CD4-positive, alpha-beta T cell treated with Interleukin-21 for 1 hour (primary cell): Measurements from ENCODE around the gene TXNL4B.
"Not testable (repeated sequence)": the region's sequence is repeated elsewhere in the genome, so short reads cannot be mapped to it uniquely, and the experiment has no call there.

Source experiments
- DNase-seq: peaks from one replicate; pipeline ENCODE4 v3.0.0-alpha.2; 2020

The TXNL4B gene

DNA sequence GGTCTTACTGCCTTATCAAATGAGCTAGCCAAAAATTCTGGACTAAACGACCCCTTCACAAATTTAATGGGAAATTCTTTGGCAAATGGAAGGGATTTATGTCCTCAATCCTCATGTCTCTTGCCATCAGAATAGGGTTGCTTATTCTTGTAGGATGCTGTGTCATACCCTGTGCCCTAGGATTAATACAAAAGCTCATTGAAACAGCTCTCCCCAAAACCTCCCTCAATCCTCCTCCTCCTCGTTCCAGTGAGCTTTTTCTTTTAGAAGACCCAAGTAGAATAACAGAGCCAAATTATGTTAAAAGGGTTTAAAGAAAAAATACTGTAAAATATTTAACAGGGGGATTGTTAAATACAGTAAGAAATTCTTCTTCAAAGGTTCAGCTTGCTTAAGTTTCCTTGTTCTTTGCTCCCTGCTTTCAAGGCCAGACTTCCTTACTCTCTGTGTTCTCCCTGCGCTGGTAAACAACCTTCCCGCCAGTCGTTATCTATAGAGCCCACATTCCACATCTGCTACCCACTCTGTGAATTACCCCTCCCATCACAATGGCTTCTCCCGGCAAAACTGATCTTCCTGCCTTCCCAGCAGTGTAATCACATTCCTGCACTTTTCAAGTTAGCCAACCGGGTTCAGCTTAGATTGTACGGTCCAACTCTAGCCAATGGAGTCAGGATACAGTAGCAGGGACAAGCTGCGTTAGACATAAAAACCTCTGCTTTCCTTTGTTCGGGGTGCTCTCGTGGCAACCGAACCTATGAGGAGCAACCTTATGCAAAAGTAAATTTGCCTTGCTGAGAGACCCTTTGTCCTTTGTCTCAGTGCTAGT is 20.7 kb downstream of the TXNL4B start:
- no peak for DNase-seq

DNA sequence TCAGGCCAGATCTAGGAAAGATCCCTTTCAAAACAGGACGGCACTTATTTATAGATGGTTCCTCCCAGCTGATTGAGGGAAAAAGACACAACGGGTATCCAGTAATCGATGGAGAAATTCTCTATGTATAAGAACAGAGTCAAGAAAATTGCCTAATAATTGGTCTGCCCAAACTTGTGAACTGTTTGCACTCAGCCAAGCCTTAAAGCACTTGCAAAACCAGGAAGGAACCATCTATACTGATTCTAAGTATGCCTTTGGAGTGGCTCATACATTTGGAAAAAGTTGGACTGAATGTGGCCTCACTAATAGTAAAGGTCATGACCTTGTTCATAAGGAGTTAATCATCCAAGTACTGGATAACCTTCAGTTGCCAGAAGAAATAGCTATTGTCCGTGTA is 24.5 kb downstream of the TXNL4B start:
- no peak for DNase-seq

DNA sequence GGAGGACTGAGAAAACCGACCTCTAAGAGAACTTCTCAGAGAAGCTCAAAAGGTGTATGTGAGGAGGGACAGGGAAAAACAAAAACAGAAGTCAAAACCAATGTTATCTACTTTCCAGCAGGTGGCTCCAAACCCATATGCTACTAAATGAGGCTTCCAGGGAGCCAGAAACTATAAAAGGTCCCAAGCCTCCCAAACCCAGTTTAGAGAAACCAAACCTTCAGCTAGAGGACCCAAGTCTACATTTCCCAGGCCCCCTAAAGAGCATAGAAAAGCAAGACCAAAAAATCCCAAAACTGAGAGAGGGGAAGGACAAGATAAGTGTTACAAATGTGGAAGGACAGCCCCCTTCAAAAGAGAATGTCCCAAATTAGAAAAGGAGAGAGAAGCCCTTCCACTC is 26.7 kb downstream of the TXNL4B start:
- peak; percentile 28 for DNase-seq

DNA sequence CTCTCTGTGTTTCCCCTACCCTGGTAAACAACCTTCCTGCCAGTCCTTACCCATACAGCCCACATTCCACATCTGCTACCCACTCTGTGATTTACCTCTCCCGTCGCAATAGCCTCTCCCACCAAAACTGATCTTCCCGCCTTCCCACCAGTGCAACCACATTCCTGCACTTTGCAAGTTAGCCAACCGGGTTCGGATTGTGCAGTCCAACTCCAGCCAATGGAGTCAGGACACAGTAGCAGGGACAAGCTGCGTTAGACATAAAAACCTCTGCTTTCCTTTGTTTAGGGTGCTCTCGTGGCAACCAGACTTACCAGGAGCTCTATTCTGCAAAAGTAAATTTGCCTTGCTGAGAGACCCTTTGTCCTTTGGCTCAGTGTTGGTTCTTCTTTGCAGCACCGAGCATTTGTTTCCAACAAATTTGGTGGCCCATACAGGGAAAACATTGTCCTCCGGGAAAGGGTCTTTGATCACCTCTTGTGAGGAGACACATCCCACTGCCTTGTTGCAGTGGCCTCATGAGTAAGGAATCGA is 29.0 kb downstream of the TXNL4B start:
- DNase-seq, result no peak

DNA sequence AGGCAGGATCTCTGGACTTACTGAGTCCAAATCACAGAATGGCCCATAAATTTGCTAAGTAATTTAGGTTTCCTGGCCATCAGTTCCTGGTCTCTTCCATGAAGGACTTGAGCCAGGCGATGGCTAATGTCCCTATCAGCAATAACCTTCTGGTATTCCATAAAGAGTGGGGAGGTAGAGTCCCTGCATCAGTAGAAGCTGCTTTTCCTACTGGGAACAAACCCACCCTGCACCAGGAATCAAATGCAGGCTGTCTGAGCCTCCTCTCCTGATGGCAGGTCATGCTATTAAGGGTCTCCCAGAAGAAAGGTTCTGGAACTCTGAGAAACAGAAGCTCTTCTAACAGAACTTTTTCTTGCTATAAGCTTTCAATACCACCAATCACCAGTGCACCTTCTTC is 31.9 kb downstream of the TXNL4B start:
- no peak for DNase-seq

DNA sequence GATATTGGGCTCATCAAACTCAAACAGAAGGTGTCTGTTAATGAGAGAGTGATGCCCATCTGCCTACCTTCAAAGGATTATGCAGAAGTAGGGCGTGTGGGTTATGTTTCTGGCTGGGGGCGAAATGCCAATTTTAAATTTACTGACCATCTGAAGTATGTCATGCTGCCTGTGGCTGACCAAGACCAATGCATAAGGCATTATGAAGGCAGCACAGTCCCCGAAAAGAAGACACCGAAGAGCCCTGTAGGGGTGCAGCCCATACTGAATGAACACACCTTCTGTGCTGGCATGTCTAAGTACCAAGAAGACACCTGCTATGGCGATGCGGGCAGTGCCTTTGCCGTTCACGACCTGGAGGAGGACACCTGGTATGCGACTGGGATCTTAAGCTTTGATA is 33.0 kb downstream of the TXNL4B start:
- DNase-seq, result no peak

DNA sequence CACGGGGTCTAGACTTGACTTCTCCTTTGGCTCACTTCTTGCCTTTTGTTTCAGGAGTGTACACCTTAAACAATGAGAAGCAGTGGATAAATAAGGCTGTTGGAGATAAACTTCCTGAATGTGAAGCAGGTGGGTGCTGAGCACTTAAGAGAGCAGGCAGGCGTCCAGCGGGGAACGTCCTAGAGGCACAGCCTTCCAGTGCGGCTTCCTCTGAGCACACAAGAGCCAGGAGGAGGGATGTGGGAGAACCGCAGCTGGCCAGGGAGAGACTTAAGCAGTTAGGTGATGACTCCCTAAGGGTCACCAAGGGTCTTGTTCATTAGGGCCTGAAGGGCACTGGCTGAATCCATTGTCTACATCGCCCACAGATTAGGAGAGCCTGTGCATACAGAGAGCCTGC is 34.4 kb downstream of the TXNL4B start:
- DNase-seq, result not testable (repeated sequence)

DNA sequence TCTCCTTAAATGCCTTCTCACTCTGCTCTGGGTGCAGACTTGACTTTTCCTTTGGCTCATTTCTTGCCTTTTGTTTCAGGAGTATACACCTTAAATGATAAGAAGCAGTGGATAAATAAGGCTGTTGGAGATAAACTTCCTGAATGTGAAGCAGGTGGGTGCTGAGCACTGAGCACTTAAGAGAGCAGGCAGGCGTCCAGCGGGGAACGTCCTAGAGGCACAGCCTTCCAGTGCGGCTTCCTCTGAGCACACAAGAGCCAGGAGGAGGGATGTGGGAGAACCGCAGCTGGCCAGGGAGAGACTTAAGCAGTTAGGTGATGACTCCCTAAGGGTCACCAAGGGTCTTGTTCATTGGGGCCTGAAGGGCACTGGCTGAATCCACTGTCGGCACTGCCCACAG is 36.1 kb downstream of the TXNL4B start:
- DNase-seq, result not testable (repeated sequence)

DNA sequence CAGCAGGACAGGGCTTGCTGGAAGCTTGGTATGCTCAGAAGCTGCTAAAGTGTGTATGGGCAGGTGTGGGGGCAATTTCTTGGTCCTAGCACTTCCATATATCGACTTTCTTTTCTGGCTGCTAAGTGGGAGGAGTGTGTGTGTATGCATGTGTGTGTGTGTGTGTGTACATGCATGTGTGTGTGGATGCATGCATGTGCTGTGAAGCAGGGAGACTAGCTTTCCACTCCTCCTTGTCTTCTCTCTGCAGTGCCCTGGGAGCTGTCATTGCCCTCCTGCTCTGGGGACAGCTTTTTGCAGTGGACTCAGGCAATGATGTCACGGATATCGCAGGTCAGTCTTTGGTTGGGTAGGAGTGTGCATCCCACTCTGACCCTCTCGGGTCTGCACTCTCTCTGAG is 37.5 kb downstream of the TXNL4B start:
- DNase-seq, result no peak

DNA sequence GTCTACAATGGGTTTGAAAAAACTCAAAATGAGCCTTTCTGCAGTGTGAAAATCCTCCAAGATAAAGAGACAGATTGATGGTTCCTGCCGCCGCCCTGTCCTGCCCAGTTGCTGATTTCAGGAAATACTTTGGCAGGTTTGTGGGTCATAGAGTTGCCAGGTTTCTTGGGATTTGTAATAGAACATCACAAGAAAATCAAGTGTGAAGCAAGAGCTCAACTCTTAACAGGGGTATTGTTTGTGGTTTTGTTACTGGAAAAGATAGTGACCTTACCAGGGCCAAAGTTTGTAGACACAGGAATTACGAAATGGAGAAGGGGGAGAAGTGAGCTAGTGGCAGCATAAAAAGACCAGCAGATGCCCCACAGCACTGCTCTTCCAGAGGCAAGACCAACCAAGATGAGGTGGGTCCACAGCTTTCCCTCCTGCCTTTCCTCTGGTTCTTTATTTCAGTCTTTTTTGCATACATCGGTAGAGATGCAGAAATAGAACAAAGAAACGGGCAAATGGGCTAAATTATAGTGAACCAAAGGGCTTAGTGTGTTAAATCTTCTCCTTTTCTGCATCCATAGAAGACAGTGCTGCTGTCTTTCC is 39.1 kb downstream of the TXNL4B start, which contains the start of gene HP:
Gene HP, plus strand, starts transcription at position 252 of the 594 bp plus-strand sequence. Its CDS starts 148 bp downstream, at position 400.
- not testable (repeated sequence) for DNase-seq

DNA sequence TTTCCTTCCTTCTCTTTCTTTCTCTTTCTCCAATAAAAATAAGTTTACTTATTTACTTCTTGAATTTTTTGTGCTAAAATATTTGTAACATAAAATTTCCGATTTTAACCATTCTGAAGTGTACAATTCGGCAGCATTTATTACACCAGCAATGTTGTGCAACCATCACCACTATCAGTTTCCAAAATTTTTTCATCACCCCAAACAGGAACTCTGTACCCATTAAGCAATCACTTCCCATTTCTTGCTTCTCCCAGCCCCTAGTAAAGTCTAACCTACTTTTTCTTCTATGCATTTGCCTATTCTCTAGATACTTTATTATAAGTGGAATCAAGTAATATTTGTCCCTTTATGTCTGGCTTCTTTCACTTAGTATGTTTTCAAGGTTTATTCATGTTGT is 41.6 kb downstream of the TXNL4B start:
- no peak for DNase-seq

DNA sequence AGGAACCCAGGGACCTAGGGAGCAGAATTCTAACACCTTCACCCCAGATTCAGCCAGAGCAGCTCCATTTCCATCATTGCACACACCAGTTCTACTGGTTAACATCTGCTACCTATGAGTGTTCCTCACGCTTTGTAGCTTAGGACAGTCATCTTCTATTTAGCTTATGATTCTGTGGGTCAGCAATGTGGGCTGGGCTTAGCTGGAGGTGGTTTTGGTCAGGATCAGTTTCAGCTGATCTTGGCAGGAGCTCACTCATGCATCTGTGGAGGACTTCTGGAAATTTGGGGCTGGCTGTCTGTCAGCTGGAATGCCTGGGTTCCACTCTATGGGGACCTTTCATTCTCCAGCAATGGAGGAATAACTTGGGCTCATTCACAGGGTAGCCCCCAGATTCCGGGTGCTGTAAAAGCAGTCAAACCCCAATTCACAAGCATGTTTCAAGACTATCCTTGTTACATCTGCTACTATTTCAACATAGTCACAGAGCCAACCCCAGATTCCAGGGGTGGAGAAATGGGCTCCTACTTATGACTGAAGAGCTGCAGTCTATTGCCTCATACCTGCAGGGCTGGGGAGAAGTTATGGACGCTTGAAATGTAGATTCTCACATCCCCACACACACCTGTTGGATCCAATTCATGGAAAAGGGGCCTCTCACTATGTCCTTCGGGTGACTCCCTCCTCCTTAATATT is 42.5 kb downstream of the TXNL4B start:
- DNase-seq, result no peak

DNA sequence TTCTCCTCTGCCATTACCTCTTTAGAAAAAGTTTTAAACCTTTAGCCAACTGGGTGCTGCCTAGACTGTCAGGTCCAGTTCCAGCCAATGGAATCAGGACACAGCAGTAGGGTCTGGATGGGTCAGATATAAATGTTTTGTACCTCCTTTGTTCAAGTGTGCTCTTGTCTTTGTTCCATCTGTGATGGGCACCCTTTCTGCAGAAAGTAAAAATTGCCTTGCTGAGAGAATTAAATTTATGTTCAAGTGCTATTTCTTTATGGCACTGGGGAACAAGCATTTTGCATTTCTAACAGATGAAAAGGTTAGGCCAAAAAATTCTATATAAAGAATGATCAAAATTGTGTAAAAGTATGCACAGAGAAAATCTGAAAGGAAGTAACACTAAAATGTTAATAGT is 44.3 kb downstream of the TXNL4B start:
- DNase-seq, result no peak

DNA sequence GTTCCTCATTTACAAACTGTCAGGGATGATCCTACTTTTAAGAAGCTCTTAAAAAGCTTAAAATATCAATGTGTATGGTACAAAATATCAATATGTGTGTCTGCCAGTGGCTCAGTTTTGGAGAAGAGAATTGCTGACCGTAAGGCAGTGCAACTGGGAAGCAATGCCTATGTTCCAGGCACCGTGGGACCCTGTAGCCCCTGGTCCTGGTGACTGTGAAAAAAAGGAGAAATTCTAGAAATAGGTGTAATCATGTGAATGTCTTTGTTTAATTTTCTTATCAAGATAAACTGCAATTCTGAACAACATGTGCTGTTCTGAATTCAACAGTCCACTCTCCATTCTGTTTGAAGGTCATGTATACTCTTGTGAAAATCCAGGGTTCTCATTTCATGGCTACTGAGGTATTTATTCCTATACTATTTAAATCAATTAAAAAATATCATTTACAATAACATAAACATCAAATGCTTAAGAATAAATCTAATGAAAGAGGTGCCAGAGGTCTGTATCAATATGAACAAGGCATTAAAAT is 48.5 kb downstream of the TXNL4B start:
- DNase-seq, result no peak

DNA sequence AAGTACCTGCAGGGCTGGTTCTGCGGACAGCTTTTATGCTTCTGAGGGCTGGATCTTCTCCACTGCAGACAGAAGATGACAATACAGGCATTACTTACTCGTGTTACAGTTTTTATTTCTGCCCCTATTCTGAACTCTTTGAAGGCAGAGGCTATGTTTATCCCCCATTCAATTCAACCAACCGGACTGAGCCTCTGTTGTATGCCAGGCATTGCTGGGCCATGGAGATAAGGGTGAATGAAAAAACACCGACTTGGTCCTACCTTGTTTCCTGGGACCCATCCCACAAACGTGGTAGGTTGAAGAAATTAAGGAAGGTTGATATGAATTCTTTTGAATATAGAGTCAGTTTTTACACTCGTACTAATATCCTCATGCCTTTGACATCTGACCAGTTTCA is 49.1 kb downstream of the TXNL4B start:
- DNase-seq, result no peak

DNA sequence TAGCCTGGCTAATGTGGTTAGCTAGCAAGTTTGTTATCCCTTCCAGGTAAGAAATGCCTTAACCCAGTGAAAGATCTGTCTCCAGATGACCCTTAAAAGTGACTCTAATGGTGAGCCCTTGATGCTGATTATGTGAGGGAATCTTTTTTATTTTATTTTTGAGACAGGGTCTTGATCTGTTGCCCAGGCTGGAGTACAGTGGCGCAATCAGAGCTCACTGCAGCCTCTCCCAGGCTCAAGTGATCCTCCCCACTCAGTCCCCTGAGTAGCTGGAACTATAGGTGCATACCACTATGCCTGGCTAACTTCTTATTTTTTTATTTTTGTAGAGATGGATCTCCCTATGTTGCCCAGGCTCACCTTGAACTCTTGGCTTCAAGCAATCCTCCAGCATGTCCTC is 49.9 kb downstream of the TXNL4B start:
- no peak for DNase-seq

DNA sequence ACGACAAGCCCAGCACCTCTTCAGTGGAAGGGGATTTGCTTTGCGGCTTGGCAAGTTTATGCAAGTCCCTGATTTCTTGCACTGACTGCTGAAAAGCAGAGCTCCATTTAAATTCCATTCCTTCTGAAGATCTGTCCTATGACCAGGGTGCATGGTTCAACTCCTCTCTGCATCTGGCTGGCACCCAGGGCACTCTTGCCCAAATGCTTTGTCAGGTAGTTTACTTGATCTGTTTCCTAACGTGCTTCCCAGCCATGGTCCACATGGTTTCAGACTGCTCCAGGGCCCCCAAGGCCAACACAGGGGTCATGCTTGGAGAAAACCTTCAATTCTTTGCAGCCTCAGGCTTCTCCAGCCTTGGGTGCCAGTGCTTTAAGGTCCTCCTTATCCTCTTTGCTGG is 50.4 kb downstream of the TXNL4B start:
- no peak for DNase-seq

DNA sequence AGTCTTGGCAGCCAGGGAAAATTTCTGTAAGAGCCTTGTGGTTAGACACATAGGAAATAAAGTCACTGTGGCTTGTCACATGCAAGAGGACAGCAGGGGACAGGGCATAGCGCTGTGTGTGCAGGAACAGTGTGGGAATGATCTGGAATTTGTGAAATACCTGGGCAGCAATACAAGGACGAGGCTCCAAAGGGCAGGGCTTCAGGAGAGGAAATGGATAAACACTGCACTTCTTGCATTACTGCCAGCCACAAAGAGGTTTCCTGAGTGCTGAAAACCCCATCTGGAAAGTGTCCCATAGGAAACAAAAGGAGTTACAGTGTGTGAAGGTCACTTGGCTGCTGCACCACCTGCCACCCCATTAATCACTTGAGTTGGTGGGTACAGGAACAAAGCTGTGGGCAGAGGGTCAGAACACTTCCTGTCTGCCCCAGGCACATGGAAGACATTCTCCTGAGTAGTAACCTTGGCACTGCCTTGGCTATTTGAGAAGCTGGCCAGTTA is 51.2 kb downstream of the TXNL4B start:
- DNase-seq, result no peak

DNA sequence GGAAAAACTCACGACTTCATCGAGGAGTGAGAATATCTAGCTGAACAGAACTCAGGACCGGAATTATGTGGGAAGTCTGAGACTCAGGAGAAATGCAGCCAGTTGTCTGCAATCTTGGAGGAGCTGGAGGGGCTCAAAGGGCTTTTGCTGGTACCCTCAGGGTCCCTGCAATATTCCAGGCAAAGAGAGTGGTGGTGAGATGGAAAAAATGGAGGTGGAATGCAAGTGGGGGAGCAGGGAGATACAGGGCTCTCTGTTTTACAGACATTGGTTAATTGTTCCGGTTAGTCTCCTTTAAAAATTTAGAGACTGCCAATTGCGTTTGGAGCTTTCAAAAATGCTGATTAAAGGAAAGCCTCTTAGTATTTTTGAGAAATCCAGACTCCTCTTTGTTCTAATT is 57.3 kb downstream of the TXNL4B start:
- no peak for DNase-seq
